ENCODE measurements around the gene TMC4.
"Not testable (repeated sequence)": the region's sequence is repeated elsewhere in the genome, so short reads cannot be mapped to it uniquely, and the experiment has no call there.

- TF ChIP-seq CTCF, POLR2A (IDR thresholded peaks at IDR 0.05): not testable (repeated sequence)
Observed at GRCh38 chr19:54217517-54218247, 44.7 kb upstream of the TMC4 start.

All from adrenal gland (tissue), 5 donors.